Measurements from ENCODE around the gene EPS15. TPM values are rescaled to one million over a fixed set of nuclear protein-coding genes. Genes with fewer than 3 reads are reported as not detected.
A peak's percentile ranks its signal among the peaks of the same experiment; 100 is the strongest.

Gene EPS15
- total RNA-seq, 4 donors from 2014 or later: 94.8 to 133 (median 125) TPM

DNA sequence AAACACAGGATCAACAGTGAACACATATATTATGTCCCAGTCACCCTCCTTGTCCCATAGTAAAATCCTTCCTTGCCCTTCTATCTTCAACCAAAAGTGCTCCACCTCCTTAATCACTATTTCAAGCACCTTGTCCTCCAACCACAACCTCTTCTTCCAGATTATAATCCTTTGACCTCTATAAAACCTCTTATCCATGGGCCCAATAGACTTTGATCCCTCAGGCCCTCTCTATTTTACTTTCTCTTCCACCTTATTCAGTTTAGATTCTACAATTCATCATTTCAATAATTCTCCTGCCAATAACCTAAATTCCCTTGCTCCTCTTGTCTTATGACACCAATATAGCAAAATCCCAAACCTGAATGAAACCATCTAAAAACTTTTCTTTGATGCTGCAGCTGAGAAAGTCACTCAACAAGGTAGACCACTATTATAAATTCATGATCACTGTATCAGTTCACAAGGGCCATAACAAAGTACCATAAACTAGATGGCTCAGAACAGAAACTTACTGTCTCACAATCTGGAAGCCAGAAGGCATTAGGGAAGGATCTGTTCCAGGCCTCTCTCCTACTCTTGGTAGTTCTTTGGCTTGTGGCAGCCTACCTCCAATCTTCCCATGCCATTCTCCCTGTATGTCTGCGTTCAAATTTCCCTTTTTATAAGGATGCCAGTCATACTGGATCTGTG is 24.8 kb downstream of the EPS15 start:
- H3K27me3 ChIP-seq: no peaks in the 10 kb centered on the region
- H3K4me3 ChIP-seq: no peak overlapping the region
- no peaks in the 10 kb centered on the region for H3K9me3 ChIP-seq
- H3K27ac ChIP-seq: no peak overlapping the region
- WGBS, 2 donors: 96 to 97% methylated on average over 1 of the region's 1 CpG
- no peak for TF ChIP-seq EP300 (IDR thresholded peaks at IDR 0.05)
- no peak for TF ChIP-seq POLR2A (IDR thresholded peaks at IDR 0.05)
- TF ChIP-seq, protein P1, sequence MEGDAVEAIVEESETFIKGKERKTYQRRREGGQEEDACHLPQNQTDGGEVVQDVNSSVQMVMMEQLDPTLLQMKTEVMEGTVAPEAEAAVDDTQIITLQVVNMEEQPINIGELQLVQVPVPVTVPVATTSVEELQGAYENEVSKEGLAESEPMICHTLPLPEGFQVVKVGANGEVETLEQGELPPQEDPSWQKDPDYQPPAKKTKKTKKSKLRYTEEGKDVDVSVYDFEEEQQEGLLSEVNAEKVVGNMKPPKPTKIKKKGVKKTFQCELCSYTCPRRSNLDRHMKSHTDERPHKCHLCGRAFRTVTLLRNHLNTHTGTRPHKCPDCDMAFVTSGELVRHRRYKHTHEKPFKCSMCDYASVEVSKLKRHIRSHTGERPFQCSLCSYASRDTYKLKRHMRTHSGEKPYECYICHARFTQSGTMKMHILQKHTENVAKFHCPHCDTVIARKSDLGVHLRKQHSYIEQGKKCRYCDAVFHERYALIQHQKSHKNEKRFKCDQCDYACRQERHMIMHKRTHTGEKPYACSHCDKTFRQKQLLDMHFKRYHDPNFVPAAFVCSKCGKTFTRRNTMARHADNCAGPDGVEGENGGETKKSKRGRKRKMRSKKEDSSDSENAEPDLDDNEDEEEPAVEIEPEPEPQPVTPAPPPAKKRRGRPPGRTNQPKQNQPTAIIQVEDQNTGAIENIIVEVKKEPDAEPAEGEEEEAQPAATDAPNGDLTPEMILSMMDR (IDR thresholded peaks at IDR 0.05): no peak
- H3K4me1 ChIP-seq: peaks cover 0 to 64% (median 29%) of the 10 kb centered on the region in 4 donors
- H3K36me3 ChIP-seq: peaks cover 0 to 5% (median 0%) of the 10 kb centered on the region in 3 donors
- no peak for DNase-seq (ENCODE audit: low spot score in 2 of 2)

DNA sequence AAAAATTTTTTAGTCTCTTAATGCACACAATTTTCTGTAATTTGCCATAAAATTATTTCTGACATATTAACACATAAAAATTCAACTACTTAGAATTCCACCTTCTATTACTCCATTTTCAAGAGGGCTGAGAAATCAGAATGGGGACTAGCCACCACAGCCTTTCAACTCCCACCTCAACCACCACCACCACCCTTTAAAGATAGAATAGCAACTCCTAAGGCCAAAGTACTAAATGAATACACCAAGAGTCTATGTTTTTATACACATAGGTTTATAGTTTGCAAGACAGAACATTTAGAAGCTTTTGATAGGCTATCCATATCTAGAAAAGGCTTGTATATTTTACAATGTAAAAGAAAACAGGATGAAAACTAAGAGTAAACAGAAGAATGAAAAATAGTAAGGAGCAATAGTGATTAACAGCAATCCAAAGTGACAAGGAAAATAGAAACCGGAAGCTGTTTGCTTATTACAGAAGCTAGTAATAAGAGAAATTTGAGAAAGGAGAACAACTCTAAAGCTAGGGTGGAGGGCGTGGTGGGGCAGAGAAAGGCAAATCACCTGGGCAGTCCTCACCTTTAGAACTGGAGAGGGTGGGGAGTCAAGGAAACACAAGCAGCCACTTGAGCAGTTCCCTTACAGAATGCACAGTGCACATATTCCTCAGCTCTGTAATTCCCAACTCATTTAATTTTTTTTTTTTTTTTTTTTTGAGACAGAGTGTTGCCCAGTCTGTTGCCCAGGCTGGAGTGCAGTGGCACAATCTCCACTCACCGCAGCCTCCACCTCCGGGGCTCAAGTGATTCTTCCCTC is 27.7 kb downstream of the EPS15 start:
- no peak for DNase-seq (ENCODE audit: low spot score in 2 of 2)
- Histone ChIP-seq H3K4me1 (peaks cover 0 to 77% (median 33%) of the 10 kb centered on the region in 4 donors), H3K27ac (peak overlapping the region in 1 of 4 donors; percentile 7), H3K27me3 (no peaks in the 10 kb centered on the region), H3K9me3 (no peaks in the 10 kb centered on the region), H3K36me3 (no peaks in the 10 kb centered on the region), H3K4me3 (no peak overlapping the region)
- TF ChIP-seq EP300 (IDR thresholded peaks at IDR 0.05) (no peak), POLR2A (IDR thresholded peaks at IDR 0.05) (no peak)
- TF ChIP-seq, protein P1 (IDR thresholded peaks at IDR 0.05): no peak
- 74 to 82% methylated on average over 4 of the region's 4 CpGs for WGBS, 2 donors

DNA sequence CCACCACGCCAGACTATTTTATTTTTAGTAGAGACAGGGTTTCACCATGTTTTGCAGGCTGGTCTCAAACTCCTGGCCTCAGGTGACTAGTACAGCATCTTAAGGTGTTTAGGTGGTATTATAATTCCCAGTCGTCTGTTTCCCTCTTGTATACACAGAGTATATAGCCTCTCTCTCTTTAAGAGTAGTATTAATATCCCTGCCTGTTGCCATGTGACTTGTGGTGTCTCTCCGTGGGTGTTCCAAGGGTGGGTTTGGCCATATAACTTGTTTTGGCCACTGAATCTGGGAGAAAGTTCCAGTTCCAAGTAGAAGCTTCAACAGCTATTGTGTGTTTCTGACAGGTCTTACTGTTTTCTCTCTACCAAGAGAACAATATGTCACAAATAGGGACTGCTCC is 29.6 kb downstream of the EPS15 start:
- TF ChIP-seq POLR2A (IDR thresholded peaks at IDR 0.05) (no peak), EP300 (IDR thresholded peaks at IDR 0.05) (no peak)
- TF ChIP-seq, protein P1 (IDR thresholded peaks at IDR 0.05): no peak
- Histone ChIP-seq H3K27ac (no peak overlapping the region), H3K4me3 (no peak overlapping the region), H3K27me3 (no peaks in the 10 kb centered on the region), H3K36me3 (no peaks in the 10 kb centered on the region), H3K9me3 (no peaks in the 10 kb centered on the region), H3K4me1 (peaks cover 0 to 60% (median 22%) of the 10 kb centered on the region in 4 donors)
- 71 to 81% methylated on average over 3 of the region's 3 CpGs for WGBS, 2 donors
- no peak for DNase-seq (ENCODE audit: low spot score in 2 of 2)

DNA sequence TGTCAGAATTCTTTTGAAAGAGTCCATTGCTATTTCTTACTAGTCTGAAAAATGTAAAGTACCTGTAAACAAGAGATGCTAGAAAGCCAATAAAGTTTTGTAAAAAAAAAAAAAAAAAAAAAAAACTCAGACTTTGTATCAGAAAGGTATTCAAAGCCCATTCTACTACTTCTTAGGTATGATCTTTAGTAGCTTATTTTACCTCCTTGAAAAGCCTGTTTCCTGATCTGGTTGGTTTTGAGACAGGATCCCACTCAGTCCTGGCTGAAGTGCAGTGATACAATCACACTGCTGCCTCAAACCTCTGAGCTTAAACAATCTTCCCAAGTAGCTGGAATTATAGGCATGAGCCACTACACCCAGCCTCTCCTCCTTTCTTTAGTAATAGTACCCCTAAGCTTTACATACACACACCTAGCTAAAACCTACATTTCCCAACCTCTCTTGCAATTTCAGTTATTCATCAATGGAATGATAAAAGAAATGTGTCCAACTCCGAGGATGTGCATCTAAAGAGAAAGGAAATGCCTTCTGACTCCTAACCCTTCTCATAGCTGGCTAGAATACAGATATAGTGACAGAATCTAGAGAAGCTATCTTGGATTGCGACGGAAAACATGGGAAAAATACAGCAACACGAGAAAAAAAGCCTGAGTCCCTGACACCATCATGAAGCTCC is 30.6 kb downstream of the EPS15 start:
- TF ChIP-seq, protein P1 (IDR thresholded peaks at IDR 0.05): no peak
- TF ChIP-seq EP300 (IDR thresholded peaks at IDR 0.05): no peak
- TF ChIP-seq POLR2A (IDR thresholded peaks at IDR 0.05): no peak
- Histone ChIP-seq H3K27ac (no peak overlapping the region), H3K27me3 (no peaks in the 10 kb centered on the region), H3K4me1 (peaks cover 0 to 50% (median 19%) of the 10 kb centered on the region in 4 donors), H3K9me3 (no peaks in the 10 kb centered on the region), H3K4me3 (no peak overlapping the region), H3K36me3 (no peaks in the 10 kb centered on the region)
- no peak for DNase-seq (ENCODE audit: low spot score in 2 of 2)
- WGBS, 2 donors: 65 to 67% methylated on average over 4 of the region's 4 CpGs

All from tibial nerve (tissue), 4 donors.